PC-3 (cell line): ENCODE data around the gene GPR132. TPM values are rescaled to one million over a fixed set of nuclear protein-coding genes. Genes with fewer than 3 reads are reported as not detected.
"Not testable (repeated sequence)": the region's sequence is repeated elsewhere in the genome, so short reads cannot be mapped to it uniquely, and the experiment has no call there.

ENCODE experiments used
- ATAC-seq: fragments of 200-7000 bp; cut with Tn5 transposase; 2 replicates; pipeline ENCODE4 v1.9.1; 2020; ENCODE audit warnings: mild to moderate bottlenecking, moderate library complexity
- Bru-seq: library from RNA; stranded (reverse); fragments of 400-500 nt; gene quantifications from one replicate; lab custom pipeline; 2021; lab: Mats Ljungman, UMichigan
- BruChase-seq, 2 experiments: library from RNA; stranded (reverse); fragments of 400-500 nt; gene quantifications; one replicate each; lab custom pipeline; 2021; lab: Mats Ljungman, UMichigan
- BruUV-seq: library from RNA; stranded (reverse); fragments of 400-500 nt; replicated peaks from 2 replicates; lab custom pipeline; 2021; lab: Mats Ljungman, UMichigan
- CTCF ChIA-PET: fragments of 300-600 bp; sonication (Branson Sonifier 250); formaldehyde crosslinking; loops from one replicate; lab custom pipeline; 2022; ENCODE audit warnings: antibody characterized with exemption; lab: Charles Lee
- POLR2A ChIA-PET: fragments of 300-600 bp; sonication (Branson Sonifier 250); formaldehyde crosslinking; loops from one replicate; lab custom pipeline; 2022; ENCODE audit warnings: antibody characterized with exemption; ENCODE audit not compliant: unreplicated experiment; lab: Charles Lee
- DNase-seq: peaks from one replicate; pipeline ENCODE4 v3.0.0-alpha.2; 2015
- H2AFZ ChIP-seq: fragments of 300-600 bp; sonication (generic); 2 replicates; pipeline ENCODE4 v1.6.0; 2016; ENCODE audit warnings: antibody characterized with exemption, low read length
- H3F3A ChIP-seq: fragments of 300-600 bp; sonication (generic); one replicate; pipeline ENCODE4 v1.6.0; 2017; ENCODE audit warnings: antibody characterized with exemption, low read length, control low read depth, mild to moderate bottlenecking; ENCODE audit not compliant: unreplicated experiment
- H3K27ac ChIP-seq: fragments of 300-600 bp; sonication (generic); 2 replicates; pipeline ENCODE4 v1.5.1; 2016; ENCODE audit warnings: mild to moderate bottlenecking, low read length
- H3K27me3 ChIP-seq: fragments of 300-600 bp; sonication (generic); 2 replicates; pipeline ENCODE4 v1.6.1; 2016; ENCODE audit warnings: low read length, mixed read lengths
- H3K36me3 ChIP-seq: fragments of 300-600 bp; sonication (generic); 2 replicates; pipeline ENCODE4 v1.6.1; 2016; ENCODE audit warnings: low read depth, mixed run types, low read length, mixed read lengths
- H3K4me1 ChIP-seq: fragments of 300-600 bp; sonication (generic); 2 replicates; pipeline ENCODE4 v1.5.1; 2016; ENCODE audit warnings: low read length; ENCODE audit not compliant: insufficient read depth
- H3K4me2 ChIP-seq: fragments of 300-600 bp; sonication (generic); 2 replicates; pipeline ENCODE4 v1.6.0; 2016; ENCODE audit warnings: low read length
- H3K4me3 ChIP-seq: fragments of 300-600 bp; sonication (generic); 2 replicates; pipeline ENCODE4 v1.5.1; 2016; ENCODE audit warnings: mild to moderate bottlenecking, low read length, mixed read lengths
- H3K79me2 ChIP-seq: fragments of 300-600 bp; sonication (generic); 2 replicates; pipeline ENCODE4 v1.6.1; 2017; ENCODE audit warnings: low read length, mixed read lengths
- H3K9ac ChIP-seq: fragments of 300-600 bp; sonication (generic); 2 replicates; pipeline ENCODE4 v1.6.0; 2016; ENCODE audit warnings: mild to moderate bottlenecking, low read length
- H3K9me2 ChIP-seq: fragments of 300-600 bp; sonication (generic); replicated peaks from 2 replicates; pipeline ENCODE4 v1.6.1; 2016; ENCODE audit warnings: mixed run types, low read length, mixed read lengths
- H3K9me3 ChIP-seq: fragments of 300-600 bp; sonication (generic); 2 replicates; pipeline ENCODE4 v1.6.1; 2016; ENCODE audit warnings: low read length, mixed read lengths
- H4K20me1 ChIP-seq: fragments of 300-600 bp; sonication (generic); 2 replicates; pipeline ENCODE4 v1.6.1; 2016; ENCODE audit warnings: low read length, mixed read lengths
- EZH2 ChIP-seq: fragments of 300-600 bp; sonication (generic); IDR thresholded peaks from one replicate; pipeline ENCODE4 v1.6.1; 2017; ENCODE audit warnings: antibody characterized with exemption, mild to moderate bottlenecking, low read length; ENCODE audit not compliant: unreplicated experiment
- EZH2phosphoT487 ChIP-seq: fragments of 300-600 bp; sonication (generic); IDR thresholded peaks from 2 replicates; pipeline ENCODE4 v1.6.1; 2018; ENCODE audit warnings: mild to moderate bottlenecking, antibody characterized with exemption, low read length, borderline replicate concordance
- intact Hi-C: fragments of 100-400 bp; cut with micrococcal nuclease; formaldehyde crosslinking; loops from 2 replicates; pipeline ENCODE4 v1.9.0; 2023
- long read RNA-seq: library from polyadenylated mRNA; unstranded; transcript quantifications from one replicate; pipeline ENCODE4 v2.0.0, GENCODE V29; 2021; ENCODE audit not compliant: unreplicated experiment
- total RNA-seq: library from RNA; depleted of rRNA; stranded (reverse); fragments of >200 nt; gene quantifications from 2 replicates; pipeline ENCODE4 v1.2.3, GENCODE V29; 2014; rRNA removed
- TF ChIP-seq, protein P1 (sequence below): fragments of 300-600 bp; sonication (generic); conservative IDR thresholded peaks from 2 replicates; pipeline ENCODE4 v1.5.1; 2017; ENCODE audit warnings: antibody characterized with exemption, low read depth, mild to moderate bottlenecking, low read length

Gene GPR132, protein sequence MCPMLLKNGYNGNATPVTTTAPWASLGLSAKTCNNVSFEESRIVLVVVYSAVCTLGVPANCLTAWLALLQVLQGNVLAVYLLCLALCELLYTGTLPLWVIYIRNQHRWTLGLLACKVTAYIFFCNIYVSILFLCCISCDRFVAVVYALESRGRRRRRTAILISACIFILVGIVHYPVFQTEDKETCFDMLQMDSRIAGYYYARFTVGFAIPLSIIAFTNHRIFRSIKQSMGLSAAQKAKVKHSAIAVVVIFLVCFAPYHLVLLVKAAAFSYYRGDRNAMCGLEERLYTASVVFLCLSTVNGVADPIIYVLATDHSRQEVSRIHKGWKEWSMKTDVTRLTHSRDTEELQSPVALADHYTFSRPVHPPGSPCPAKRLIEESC
- total RNA-seq, result 0.04 and 0.12 TPM in 2 replicates
- percentile 12 among the genes with signal in this experiment for Bru-seq, nascent RNA
- BruChase-seq, experiment 1, labeled RNA remaining after a 6-hour chase, result percentile 15 among the genes with signal in this experiment
- percentile 18 among the genes with signal in this experiment for BruChase-seq, experiment 2, labeled RNA remaining after a 2-hour chase
- long read RNA-seq, result 0 reads

DNA sequence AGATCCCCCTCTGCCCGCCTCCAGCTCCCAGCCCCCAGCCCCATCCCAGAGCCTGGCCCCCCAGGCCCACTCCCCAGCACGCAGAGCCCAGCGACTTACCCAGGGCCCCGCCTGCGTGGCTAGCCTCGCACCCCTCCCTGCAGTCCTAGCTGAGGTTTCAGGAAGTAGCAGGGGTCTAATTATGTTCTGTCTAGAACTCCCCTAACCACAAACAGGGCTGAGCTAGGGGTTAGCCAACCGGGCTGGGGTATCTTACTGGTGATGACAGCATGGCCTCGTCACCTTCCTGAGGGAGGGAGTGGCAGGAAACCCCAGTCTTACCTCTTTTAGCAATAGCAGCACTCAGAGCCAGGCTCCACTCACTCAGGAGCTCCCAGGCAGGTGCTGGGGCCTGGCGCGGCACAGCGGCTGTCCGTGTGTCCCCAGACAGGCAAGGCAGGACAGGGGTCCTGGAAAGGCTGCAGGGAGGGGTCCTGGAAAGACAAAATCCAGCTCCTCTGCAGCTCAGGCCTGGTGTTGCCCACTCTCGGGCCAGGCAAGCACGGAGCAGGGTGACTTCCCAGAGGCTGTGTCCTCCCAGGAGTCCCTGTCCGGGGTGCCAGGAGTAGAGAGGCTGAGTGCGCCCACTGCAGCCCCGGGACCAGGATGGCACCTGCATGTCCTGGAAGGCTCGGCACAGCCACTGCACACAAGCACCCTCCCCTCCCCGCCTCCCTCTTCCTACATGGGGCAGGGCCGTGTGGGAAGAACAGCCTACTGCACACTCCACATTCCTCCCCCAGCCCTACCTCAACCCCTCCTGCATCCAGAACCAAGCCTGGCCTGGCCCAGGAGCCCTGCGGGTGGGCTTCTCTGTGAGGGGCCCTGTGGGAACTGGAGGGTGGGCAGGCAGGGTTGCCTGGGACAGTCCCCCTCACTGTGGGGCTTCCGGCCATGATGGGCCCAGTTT, at the start of gene GPR132:
TSS of gene GPR132 (minus strand) at position 151 of the 949 bp plus-strand sequence. CDS start 10,010 bp downstream, outside the sequence.
- H3K4me3 ChIP-seq, result no peak within 1 kb of the TSS
- no peaks in the 10 kb centered on the region for H3K9me3 ChIP-seq
- ATAC-seq (peak; percentile 68), DNase-seq (peak; percentile 58)
- no peak for TF ChIP-seq EZH2
- TF ChIP-seq EZH2phosphoT487, result no peak
- TF ChIP-seq, protein P1, sequence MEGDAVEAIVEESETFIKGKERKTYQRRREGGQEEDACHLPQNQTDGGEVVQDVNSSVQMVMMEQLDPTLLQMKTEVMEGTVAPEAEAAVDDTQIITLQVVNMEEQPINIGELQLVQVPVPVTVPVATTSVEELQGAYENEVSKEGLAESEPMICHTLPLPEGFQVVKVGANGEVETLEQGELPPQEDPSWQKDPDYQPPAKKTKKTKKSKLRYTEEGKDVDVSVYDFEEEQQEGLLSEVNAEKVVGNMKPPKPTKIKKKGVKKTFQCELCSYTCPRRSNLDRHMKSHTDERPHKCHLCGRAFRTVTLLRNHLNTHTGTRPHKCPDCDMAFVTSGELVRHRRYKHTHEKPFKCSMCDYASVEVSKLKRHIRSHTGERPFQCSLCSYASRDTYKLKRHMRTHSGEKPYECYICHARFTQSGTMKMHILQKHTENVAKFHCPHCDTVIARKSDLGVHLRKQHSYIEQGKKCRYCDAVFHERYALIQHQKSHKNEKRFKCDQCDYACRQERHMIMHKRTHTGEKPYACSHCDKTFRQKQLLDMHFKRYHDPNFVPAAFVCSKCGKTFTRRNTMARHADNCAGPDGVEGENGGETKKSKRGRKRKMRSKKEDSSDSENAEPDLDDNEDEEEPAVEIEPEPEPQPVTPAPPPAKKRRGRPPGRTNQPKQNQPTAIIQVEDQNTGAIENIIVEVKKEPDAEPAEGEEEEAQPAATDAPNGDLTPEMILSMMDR, result no peak
- intact Hi-C loops, result no loop called here
- ChIA-PET CTCF (interaction anchor here (0.7 kb wide), 1 partner anchor 17 kb away, joined by 4 read pairs; no protein-coding TSS in a partner anchor), POLR2A (no interaction called here)
- peak within 1 kb of the TSS; percentile 29 for H3K4me2 ChIP-seq
- no peaks in the 10 kb centered on the region for H4K20me1 ChIP-seq
- H3K9ac ChIP-seq, result no peak within 1 kb of the TSS
- no TSS peak for BruUV-seq
- no peak within 1 kb of the TSS for H3K27ac ChIP-seq
- H3K9me2 ChIP-seq, result no peaks in the 10 kb centered on the region
- no peaks in the 10 kb centered on the region for H3F3A ChIP-seq
- peaks cover 20% of the 10 kb centered on the region for H3K4me1 ChIP-seq
- H2AFZ ChIP-seq, result peak within 1 kb of the TSS; percentile 53; the same call in 1 of the 2 replicates
- no peaks in the 10 kb centered on the region for H3K36me3 ChIP-seq
- H3K79me2 ChIP-seq, result no peaks in the 10 kb centered on the region
- no peaks in the 10 kb centered on the region for H3K27me3 ChIP-seq

- H3K4me1 ChIP-seq, H3K9me2 ChIP-seq, H3K4me3 ChIP-seq, DNase-seq, H3F3A ChIP-seq, H3K4me2 ChIP-seq, H2AFZ ChIP-seq, POLR2A ChIA-PET, BruUV-seq, intact Hi-C loops, H3K27ac ChIP-seq, H3K27me3 ChIP-seq, H3K9ac ChIP-seq, CTCF ChIA-PET, H3K36me3 ChIP-seq, ATAC-seq, H3K79me2 ChIP-seq, H3K9me3 ChIP-seq, H4K20me1 ChIP-seq: not testable (repeated sequence)
Observed at GRCh38 chr14:105109243-105109642, 44.0 kb upstream of the GPR132 start.

- Histone ChIP-seq H3K4me3 (no peak overlapping the region), H3K9me2 (no peaks in the 10 kb centered on the region), H3K79me2 (no peaks in the 10 kb centered on the region), H3K9me3 (no peaks in the 10 kb centered on the region), H3K9ac (no peak overlapping the region), H4K20me1 (no peaks in the 10 kb centered on the region), H3K36me3 (no peaks in the 10 kb centered on the region), H2AFZ (no peak overlapping the region), H3K27me3 (peaks cover 7% of the 10 kb centered on the region; the same call in 1 of the 2 replicates), H3K4me2 (no peak overlapping the region), H3F3A (no peaks in the 10 kb centered on the region), H3K4me1 (no peaks in the 10 kb centered on the region), H3K27ac (no peak overlapping the region)
- no TSS peak for BruUV-seq
- TF ChIP-seq EZH2phosphoT487, result no peak
- TF ChIP-seq EZH2, result no peak
- TF ChIP-seq, protein P1, result no peak
- no peak for ATAC-seq
- intact Hi-C loops, result no loop called here
- no peak for DNase-seq
- ChIA-PET POLR2A (interaction anchor here (0.6 kb wide), 1 partner anchor 77 kb away, joined by 4 read pairs; no protein-coding TSS in a partner anchor), CTCF (interaction anchor here (0.6 to 1.5 kb wide), 3 partner anchors 18 to 80 kb away, joined by 3 to 4 read pairs (median 3); no protein-coding TSS in a partner anchor)
Observed at GRCh38 chr14:105108516-105108864, 43.3 kb upstream of the GPR132 start.
